ENCODE results near the gene SNCA.
A peak's percentile ranks its signal among the peaks of the same experiment; 100 is the strongest.

Gene SNCA

GRCh38 chr4:89752932-89753598 lies 83.9 kb downstream of the SNCA start:
- peak; percentile 25 for DNase-seq

- DNase-seq, result no peak
Measured at GRCh38 chr4:89751416-89751815, 85.5 kb downstream of the SNCA start.

DNA sequence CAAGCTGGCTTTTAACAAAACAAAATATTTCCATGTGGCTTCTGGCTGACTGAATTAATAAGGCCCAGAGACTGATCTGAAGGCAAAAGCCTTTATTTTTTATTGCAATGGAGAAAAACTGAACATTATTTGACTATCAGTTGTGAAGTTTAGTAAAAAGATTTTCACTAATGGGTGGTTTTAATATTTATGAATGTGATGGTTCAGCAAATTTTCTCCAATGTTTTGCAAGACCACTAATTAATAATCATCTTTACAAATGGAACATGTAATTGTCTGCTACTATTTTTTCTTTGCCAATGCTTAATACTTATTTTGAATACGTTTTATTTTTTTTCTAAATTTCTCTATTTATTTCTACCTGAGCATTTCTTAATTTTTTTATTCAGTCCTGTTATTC lies 90.6 kb downstream of the SNCA start:
- DNase-seq, result no peak

DNA sequence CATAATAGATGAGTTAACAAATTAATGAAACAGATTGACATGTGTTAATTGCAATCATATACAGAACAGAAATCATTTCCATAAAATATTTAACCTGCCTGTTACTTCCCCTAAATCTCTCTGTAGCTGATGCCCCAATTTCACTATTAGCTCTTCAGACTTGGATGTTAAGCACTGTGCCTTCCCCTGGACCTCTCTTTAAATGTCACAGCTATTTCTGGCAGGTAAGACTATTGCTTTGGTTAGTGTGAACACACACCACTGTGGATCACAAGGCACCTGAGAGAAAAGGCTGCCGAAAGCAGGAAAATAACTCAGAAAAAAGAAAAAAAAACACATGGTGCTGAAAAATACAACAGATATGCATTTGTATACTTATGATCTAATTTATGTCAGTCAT lies 91.3 kb downstream of the SNCA start:
- no peak for DNase-seq

DNA sequence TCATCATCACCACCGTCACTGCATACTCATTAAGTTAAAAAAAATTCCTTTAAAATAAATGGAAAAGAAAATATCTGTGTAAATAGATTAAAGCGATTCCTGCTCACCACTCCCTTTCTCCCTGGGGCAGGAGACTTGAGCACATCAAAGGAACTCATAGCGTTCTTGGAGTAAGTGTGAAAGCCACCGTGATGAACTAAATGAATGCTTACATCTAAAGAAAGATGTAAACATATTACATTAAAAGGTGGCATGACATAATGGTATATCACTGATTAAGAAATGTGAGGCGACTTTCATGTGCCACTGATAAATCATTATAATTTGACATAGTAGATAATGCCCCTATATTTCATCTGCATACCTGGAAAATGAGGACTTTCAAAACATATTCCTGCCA lies 92.0 kb downstream of the SNCA start:
- DNase-seq, result no peak

- no peak for DNase-seq
Measured at GRCh38 chr4:89741768-89742167, 95.2 kb downstream of the SNCA start.

DNA sequence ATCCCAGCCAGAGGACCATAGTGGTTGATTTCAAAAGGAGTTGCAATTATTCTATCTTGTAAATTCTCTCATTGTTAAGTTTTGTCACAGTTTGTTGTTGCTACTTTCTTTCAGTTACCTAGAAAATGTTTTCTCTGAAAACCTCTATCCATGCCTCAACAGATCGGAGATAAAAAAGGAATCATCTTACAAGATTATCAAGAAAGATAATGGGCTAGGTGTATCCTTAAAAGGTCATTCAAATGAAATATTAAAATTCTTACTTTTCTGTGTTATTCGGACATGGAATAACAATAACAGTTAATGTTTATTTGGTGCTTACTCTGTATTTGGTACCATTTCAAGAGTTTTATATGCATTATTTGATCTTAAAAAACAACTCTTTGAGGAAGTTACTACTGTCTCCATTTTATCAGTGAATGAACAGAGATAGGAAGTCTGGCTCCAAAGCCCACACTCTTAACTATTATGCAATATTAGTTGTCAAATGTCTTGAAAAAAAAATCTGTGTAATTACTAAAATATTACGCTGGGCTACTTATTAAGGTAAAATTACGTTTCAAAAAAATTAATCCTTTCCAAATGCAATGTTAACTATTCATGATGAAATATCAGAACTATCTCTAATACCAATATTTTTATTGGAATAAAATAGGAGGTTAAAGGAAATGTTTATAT lies 97.5 kb downstream of the SNCA start:
- no peak for DNase-seq

DNA sequence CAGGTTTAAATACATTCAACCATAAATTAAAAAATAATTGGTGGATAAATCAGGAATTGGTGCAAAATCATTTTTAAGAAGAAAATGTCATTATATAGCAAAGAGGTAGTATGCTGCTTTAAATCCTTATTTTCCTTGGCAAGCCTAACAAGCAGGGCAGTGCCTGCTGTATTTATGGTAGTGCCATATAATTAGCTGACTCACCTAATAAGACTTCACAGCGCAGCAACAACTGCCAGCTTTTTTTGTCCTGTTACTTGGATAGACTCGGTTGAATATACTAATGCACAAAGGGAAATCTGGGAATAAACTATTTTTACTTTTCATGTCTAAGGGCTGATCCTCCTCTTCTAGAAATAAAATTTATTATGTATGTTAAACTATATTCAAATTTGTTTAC lies 99.1 kb downstream of the SNCA start:
- DNase-seq, result no peak

DNA sequence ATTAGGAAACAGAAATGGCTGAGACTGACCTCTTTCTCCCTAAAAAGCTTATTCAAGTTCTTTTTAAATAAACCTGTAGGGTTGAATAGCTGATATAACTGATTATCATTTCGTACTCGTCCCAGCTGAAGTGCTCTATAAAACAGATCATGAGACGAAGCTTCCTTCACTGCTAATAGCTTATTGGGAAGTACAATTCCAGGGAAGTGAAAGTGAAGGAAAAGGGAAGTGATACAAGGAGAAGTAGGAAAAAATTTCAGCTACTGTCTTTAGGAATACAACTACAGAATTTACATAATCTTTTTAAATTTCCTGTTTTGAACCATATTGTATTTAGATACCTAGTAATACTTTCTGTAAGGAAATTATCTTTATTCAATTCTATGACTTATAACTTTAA lies 103.0 kb downstream of the SNCA start:
- DNase-seq, result no peak

- DNase-seq, result no peak
Measured at GRCh38 chr4:89727238-89727637, 109.7 kb downstream of the SNCA start.

DNA sequence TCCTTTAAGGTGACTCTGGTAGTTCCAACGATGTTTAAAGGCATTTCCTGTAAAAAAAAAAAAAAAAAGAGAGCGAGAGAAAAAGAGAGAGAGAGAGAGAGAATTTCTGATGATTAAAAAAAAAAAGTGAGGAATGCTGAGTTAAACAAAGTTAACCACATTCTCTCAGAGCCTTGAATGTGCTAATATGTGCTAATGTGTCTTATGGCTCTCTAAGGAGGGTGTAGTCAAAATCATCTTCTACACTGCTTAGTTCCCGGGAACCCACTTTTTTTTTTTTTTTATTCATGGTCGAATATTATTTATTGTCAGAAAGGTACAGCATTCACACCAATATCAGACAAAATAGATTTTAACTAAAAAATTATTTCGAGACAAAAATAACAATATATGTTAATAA lies 111.7 kb downstream of the SNCA start:
- DNase-seq, result no peak

DNA sequence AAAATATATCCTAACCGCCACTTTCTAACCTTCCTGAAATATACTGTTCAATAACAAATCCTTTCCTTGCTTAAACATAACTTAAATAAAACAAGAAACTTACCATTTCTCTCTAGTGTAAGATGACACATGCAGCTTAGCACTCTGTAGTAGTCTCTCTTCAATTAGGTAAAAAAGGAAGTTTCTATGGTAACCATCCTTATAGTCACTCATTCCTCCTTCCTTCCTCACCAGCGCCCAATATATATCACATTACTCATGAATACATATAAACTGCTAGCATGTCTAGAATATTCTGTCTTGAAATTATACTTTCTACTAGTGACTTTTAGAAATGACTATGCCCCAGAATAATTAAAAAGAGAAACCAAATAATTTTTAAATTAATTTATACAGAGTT lies 112.2 kb downstream of the SNCA start:
- DNase-seq, result no peak

GRCh38 chr4:89723096-89723495 lies 113.9 kb downstream of the SNCA start:
- DNase-seq, result no peak

DNA sequence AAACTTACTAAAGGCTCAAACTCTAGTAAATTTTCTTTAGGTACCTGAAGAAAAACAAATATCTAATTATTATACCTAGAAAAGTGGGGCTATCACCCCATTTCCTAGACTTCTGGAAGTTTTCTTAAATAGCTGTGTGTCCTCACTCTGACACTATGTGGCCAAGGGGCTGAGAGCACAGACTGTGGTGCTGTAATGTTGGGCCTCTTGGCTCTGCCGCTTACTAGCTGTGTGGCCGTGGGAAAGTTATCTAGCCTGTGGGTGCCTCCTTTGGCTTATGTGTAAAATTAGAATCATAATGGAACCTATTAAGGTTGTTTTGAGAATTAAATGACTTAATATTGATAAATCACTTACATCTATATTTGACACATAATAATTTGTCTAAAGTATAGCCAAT lies 114.4 kb downstream of the SNCA start:
- no peak for DNase-seq

DNA sequence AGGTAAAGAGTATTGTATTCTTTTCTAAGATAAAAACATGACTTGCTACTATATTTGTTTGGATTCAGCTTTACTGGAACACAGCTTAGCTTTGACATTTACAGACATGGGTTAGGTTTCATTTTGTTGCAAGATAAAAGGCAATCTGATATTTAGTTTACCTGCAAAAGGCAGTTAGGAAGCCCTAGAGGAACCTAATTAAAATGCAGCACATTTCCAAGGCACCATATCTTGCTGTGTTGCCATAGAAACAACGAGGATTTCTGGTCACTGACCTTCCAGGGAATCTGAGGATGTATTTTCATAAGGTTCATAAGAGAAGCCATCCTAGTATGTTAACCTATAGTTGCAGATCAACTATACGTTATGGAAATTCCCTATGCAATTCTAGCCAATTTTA lies 116.0 kb downstream of the SNCA start:
- no peak for DNase-seq

GRCh38 chr4:89719536-89720090 lies 117.3 kb downstream of the SNCA start:
- no peak for DNase-seq

DNA sequence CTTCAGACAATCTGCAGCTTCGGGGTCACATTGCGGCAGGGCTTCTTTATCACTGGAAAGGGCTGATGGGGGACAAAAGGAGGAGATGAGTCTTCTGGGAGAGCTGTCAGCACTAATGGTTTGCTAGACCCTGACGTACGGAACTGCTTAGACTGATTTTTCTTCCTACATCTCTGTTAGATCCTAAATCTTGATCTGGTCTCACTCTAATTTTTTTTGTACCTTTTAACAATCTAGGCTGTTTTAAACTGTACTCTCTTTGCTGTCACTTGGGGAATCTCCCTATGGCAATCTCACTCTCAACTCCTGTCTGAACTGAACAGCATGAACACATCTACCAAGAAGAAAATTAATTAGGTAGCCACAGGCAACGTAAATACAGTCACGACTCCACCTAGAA lies 120.1 kb downstream of the SNCA start:
- no peak for DNase-seq

DNA sequence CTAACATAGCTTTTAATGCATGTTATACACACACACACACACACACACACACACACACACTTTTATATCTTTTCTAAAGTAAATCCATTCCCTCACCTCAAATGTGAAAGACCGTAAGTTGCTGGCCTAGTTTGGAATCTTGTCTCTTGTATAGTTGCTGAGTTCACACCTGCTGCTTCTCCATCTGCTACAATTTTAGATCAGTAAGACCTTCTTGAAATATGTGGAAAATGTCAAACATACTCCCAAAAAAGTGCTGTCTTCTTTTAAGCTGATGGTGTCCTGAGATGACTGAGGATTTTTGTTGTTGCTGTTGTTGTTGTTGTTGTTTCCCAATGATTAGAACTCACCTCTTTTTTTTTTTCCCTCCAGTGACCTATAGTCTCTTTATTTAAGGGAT lies 121.3 kb downstream of the SNCA start:
- no peak for DNase-seq

DNA sequence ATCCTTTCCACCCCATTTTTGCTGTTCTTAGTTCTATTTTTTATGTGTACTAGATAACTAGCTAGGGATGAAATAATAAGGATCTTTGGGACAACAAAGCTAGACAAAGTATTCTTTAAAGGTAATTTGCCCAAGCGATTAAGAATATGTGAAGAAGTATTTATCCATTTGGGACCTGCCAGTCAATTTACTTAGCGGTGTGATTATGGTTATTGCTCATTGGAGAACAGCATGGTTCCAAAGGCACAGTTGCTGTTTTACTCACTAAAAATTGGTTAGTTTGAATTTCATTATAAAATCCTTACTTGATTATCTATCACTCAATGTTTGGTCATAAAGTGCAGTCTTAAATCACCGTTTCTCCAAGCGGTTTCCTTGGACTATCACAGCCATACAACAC lies 124.1 kb downstream of the SNCA start:
- no peak for DNase-seq

GRCh38 chr4:89712141-89712540 lies 124.8 kb downstream of the SNCA start:
- DNase-seq, result no peak

GRCh38 chr4:89708903-89709421 lies 128.0 kb downstream of the SNCA start:
- peak; percentile 31 for DNase-seq

- no peak for DNase-seq
Measured at GRCh38 chr4:89707467-89707866, 129.5 kb downstream of the SNCA start.

GRCh38 chr4:89704651-89705395 lies 132.1 kb downstream of the SNCA start:
- no peak for DNase-seq
